GM18870 (cell line): ENCODE results near the gene C22orf39.

Experiments
- ATAC-seq: cut with Tn5 transposase; IDR thresholded peaks from one replicate; pipeline ENCODE4 v1.9.1; 2021; ENCODE audit warnings: moderate library complexity; ENCODE audit not compliant: unreplicated experiment

Gene C22orf39

GRCh38 chr22:19447330-19448075 is at the start of gene C22orf39:
C22orf39 (minus strand) TSS chr22:19447711; CDS start chr22:19447688, 23 bp downstream.
- peak; percentile 66 for ATAC-seq

DNA sequence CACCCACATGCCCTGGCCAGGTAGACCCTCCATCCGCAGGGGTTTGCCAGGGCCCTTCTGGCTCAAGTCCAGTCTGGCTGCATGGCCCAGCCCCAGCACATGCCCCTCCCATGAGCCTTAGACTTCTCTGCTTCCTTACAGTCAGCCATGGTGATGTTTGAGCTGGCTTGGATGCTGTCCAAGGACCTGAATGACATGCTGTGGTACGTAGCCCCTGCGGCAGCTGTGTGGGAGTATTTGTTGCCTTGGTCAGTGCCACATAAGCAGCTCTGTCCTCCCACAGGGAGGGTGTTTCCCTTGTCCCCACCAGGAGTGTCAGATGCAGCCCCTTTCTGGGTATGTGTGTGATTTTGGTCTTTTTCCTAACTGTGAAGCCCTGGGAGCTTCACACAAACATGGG is 49.7 kb upstream of the C22orf39 start:
- ATAC-seq = no peak

- no peak for ATAC-seq
These were observed 48.8 kb upstream of the C22orf39 start for GRCh38 chr22:19496324-19496630.

GRCh38 chr22:19495562-19496323 is 48.2 kb upstream of the C22orf39 start:
- no peak for ATAC-seq

DNA sequence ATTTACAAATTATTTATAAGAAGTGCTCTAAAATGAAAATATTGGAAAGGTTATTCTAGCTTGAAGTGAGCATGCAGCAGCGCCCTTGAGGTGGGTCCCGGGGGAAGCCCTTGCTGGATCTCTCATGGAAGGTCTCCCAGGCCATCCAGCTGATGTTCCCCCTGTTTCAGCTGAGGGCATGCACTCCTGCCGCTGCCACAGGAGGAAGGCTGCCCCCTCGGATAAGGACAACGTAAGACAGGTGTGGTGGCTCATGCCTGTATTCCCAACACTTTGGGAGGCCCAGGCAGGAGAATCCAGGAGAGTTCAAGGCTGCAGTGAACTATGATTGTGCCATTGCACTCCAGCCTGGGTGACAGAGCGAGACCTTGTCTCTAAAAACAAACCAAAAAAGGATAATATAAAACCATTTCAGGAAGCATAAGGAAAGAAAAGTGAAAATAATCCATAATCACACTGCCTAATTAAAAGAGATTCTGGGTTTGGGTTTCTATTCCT is 47.2 kb upstream of the C22orf39 start:
- ATAC-seq = no peak

- no peak for ATAC-seq
These were observed 46.6 kb upstream of the C22orf39 start for GRCh38 chr22:19494001-19494560.

DNA sequence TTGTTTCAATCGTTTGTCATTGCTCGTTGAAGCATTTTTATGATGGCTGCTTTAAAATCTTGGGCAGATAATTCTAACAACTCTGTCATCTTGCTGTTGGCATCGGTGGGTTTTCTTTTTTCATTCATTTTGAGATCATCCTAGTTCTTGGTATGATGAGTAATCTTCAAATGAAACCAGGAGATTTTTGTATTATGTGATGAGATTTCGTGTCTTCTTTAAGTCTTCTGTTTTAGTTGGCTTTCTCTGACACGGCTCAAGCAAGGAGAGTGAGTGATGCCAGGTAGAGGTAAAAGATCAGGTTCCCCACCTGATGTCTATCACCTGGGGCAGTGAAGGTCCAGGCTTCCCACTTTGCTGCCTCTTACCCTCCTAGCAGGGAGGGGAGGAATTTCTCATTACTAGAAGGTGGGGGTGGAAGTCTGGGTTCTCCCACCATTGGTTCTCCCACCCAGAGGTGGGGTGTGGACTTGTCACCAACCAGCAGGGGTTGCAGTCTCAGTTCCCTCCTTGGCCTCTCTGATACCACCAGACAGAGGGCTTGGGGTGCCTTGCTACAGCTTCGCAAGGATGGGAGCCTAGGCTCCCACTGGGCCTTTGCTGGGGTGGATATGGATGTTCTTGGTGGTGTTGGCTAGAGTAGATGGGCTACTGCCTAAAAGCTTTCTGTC is 45.1 kb upstream of the C22orf39 start:
- no peak for ATAC-seq

GRCh38 chr22:19490628-19491230 is 43.2 kb upstream of the C22orf39 start:
- no peak for ATAC-seq

GRCh38 chr22:19488884-19489843 is 41.7 kb upstream of the C22orf39 start:
- no peak for ATAC-seq

- no peak for ATAC-seq
These were observed 40.8 kb upstream of the C22orf39 start for GRCh38 chr22:19488285-19488684.

DNA sequence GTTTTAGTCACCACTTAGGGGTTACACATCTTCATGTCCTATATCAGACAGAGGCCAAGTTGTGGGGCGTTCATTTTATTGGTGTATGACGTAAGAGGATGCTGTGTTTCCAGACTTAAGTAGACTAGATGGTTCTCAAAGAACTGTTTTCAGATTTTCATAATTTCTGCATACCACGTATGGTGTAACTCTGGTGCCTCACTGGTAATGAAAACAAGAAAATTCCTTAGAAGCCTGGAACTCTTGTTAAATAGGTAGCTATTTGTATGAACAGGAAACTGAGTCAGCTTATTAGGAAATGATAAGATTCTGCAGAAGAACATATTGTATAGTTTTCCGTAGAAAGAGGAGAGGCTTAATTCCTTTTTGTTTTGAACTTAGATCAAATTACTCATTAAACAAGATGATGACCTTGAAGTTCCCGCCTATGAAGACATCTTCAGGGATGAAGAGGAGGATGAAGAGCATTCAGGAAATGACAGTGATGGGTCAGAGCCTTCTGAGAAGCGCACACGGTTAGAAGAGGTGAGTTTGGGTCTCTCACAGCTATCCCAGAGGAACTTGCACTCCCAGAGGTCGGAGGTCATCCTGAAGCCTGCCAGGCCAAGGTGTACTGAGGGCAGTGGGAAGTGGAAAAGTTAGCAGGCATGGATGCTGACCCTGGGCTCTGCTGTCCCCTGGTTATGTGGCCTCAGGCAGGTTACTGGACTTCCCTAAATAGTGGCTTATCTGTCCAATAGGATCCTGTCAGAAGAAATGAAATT is 36.2 kb upstream of the C22orf39 start:
- ATAC-seq = no peak

DNA sequence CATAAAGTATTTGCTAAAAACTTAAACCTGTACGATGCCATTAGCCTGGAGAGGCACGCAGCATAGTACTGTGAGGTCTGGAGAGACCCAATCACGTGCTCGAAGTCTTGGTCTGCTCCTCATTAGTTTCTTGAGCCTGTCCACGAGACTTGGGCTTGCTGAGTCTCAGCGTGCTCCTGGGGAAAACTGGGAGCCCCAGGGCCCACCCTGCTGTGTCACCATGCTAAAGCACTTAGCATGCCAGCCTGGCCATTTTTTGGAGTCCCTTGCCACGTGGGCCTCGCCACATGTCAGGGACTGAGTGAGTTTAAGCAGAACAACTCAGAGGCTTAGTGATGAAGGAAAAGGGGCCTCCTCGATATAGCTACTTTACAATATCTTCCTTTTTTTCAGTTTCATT is 34.8 kb upstream of the C22orf39 start:
- ATAC-seq = no peak

DNA sequence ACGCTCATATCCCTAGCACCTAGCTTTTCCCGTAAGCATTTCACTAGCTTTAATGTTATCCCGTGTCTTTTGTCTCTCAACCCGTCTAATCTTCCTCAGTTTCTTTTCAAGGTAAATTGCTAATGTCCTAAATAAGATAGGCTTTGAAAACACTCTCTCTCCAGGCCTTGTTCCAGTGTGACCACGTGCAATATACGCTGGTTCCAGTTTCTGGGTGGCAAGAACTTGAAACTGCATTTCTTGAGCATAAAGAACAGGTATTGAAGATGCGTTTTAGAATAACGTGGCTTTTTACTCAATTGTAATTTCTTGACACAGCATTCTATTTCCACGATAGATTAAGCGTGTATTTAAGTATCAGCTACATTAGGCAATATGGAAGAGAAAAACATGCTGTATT is 33.3 kb upstream of the C22orf39 start:
- ATAC-seq = no peak

DNA sequence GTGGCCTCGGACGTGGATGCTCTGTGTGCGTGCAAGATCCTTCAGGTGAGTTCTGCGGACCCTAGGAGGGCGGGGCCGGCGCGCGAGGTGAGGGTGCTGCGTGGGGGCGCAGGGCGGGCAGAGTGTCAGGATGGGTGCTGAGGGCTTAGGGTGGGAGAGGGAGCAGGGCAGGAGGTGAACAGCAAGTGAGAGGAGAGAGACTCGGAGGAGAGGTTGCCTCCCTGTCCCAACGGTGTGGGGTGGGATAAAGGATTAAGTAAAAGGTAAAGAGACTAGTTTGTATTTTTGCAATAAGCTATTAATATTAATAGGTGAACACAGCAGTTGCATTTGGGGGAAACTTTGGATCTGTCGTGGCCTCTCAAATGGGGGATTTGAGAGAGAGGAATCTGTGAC is 32.7 kb upstream of the C22orf39 start:
- no peak for ATAC-seq

DNA sequence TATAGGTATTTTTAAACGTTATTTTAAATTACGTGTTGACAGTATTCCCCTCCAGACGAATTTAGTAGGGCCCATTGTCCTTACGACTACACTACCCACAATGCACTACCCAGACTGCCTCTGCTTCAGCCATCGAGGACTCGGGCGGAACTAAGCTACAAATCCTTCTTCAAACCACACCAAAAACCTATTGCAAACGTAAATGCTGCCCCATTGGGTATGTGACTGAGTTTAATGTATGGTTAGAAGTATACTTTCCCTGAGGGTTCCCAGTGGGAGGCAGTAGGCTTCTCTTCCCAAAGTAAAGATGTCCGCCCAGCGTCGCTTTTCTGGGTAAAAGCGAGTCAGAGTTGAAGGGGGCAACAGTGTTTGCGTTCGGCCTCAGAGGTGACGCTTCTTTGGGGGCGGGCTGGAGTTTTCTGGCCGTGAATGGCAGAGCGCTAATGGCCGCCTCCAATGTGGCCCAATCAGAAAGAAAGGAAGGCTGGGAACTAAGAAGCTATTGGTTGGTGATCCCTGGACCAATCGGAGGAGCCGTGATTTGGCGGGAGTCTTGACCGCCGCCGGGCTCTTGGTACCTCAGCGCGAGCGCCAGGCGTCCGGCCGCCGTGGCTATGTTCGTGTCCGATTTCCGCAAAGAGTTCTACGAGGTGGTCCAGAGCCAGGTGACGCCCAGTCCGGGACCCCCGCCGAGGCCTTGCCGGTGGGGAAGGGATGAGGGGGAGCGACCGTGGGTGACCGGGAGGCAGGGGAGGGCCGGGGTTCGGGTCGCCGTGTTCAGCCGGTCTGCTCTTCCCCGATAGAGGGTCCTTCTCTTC is 32.1 kb upstream of the C22orf39 start, which contains the start of gene CDC45:
TSS of gene CDC45 (plus strand) at position 566 of the 818 bp plus-strand sequence. CDS start at position 615, 49 bp downstream.
- peak; percentile 82 for ATAC-seq

DNA sequence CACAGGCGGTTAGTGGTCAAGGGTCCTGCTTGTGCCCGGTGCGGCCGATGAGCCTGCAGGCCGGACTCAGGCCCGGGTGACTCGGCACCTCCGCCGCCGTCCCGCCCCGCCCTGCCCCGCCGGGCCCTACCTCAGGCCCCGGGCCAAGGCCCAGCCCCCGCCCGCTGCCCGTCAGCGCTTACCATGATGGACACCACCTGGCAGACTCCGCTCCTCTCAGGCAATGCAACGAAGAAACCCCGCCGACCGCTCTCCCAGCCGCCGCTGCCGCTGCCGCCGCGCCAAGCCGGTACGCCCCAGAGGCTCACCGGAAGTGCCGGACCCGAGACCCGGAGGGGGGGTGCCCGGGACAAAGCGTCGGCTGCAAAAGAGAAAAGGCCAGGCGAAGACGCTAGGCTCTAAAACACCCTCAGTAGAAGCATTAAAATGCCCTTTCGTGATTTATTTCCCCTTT is 31.4 kb upstream of the C22orf39 start, which contains the start of gene UFD1:
TSS of gene UFD1 (minus strand) at position 293 of the 454 bp plus-strand sequence. CDS start at position 185, 108 bp downstream.
- peak; percentile 29 for ATAC-seq

- ATAC-seq = no peak
These were observed 30.8 kb upstream of the C22orf39 start for GRCh38 chr22:19478045-19478900.
